K562 (cell line): Measurements from ENCODE around the gene PLSCR5. TPM values are rescaled to one million over a fixed set of nuclear protein-coding genes. Genes with fewer than 3 reads are reported as not detected.

Experiments used
- ATAC-seq: fragments of 200-7000 bp; cut with Tn5 transposase; 3 replicates; pipeline ENCODE4 v1.9.1; 2020; ENCODE audit warnings: moderate library complexity
- BruUV-seq: library from RNA; stranded (reverse); fragments of 400-500 nt; replicated peaks from 2 replicates; lab custom pipeline; 2021; lab: Mats Ljungman, UMichigan
- CTCF ChIA-PET: fragments of 300-600 bp; formaldehyde crosslinking; extraction: SDS; loops from one replicate; lab custom pipeline; 2021; ENCODE audit warnings: low intra/inter-chr PET ratio; lab: Yijun Ruan, JAX
- POLR2A ChIA-PET: fragments of 300-600, 350-650 bp; sonication (Branson Sonifier 250); formaldehyde crosslinking; extraction: SDS; loops from one replicate; lab custom pipeline; 2021; ENCODE audit warnings: antibody characterized with exemption, inconsistent platforms; lab: Yijun Ruan, JAX
- DNase-seq, 4 experiments: peaks; one replicate each; pipeline versions ENCODE4 v3.0.0 to v3.0.0-alpha.2; 2011 to 2018; ENCODE audit warnings: low spot score in 3 of 4, mixed read lengths in 3 of 4; ENCODE audit errors: extremely low read depth in 1 of 4
- FAIRE-seq: peaks from 2 replicates; lab custom pipeline; 2011; peaks lifted over from hg19 to GRCh38; lab: Jason Lieb, UNC
- H2AFZ ChIP-seq: 2 replicates; pipeline ENCODE4 v1.6.0; 2011; ENCODE audit warnings: low read depth, low read length, control low read depth, inconsistent platforms
- H3K27ac ChIP-seq: fragments of 200-600 bp; 3 replicates; pipeline ENCODE4 v1.8.0; 2011; ENCODE audit warnings: low read depth, mild to moderate bottlenecking, control low read depth, inconsistent platforms, low read length, moderate library complexity, mixed read lengths; ENCODE audit errors: extremely low read depth
- H3K27me3 ChIP-seq, 2 experiments: fragments of 300-600 bp in 1 of 2; 2 replicates in 1 of 2; 3 replicates in 1 of 2; pipeline versions ENCODE4 v1.6.0 to v1.8.0; 2011; ENCODE audit warnings: inconsistent platforms in 2 of 2, low read length in 2 of 2, mild to moderate bottlenecking in 1 of 2, mixed read lengths in 1 of 2, moderate library complexity in 1 of 2; ENCODE audit not compliant: control insufficient read depth in 2 of 2, insufficient read depth in 2 of 2
- H3K36me3 ChIP-seq: fragments of 300-600 bp; 3 replicates; pipeline ENCODE4 v1.8.0; 2011; ENCODE audit warnings: mild to moderate bottlenecking, low read length, inconsistent platforms; ENCODE audit not compliant: control insufficient read depth, insufficient read depth
- H3K4me1 ChIP-seq, 2 experiments: fragments of 200-600 bp in 1 of 2; replicated peaks in 1 of 2; 2 replicates in 1 of 2; 3 replicates in 1 of 2; pipeline versions ENCODE4 v1.5.1 to v1.8.0; 2011; ENCODE audit warnings: inconsistent platforms in 2 of 2, low read length in 2 of 2, mild to moderate bottlenecking in 1 of 2, mixed read lengths in 1 of 2, moderate library complexity in 1 of 2; ENCODE audit not compliant: control insufficient read depth in 2 of 2, insufficient read depth in 2 of 2
- H3K4me2 ChIP-seq: 2 replicates; pipeline ENCODE4 v1.6.1; 2011; ENCODE audit warnings: low read length, control low read depth, inconsistent platforms, mixed read lengths; ENCODE audit not compliant: insufficient read depth
- H3K4me3 ChIP-seq: fragments of 200-600 bp; sonication (generic), shearing (Covaris generic); 2 replicates; pipeline ENCODE4 v1.5.1; 2016; ENCODE audit warnings: control low read depth, inconsistent platforms
- H3K79me2 ChIP-seq: fragments of 200-600 bp; 3 replicates; pipeline ENCODE4 v1.8.0; 2011; ENCODE audit warnings: low read length, inconsistent platforms; ENCODE audit not compliant: control insufficient read depth, insufficient read depth
- H3K9ac ChIP-seq, 2 experiments: 2 replicates each; pipeline versions ENCODE4 v1.6.0 to v1.6.1; 2011; ENCODE audit warnings: low read depth in 2 of 2, low read length in 2 of 2, control low read depth in 1 of 2, inconsistent platforms in 1 of 2, mild to moderate bottlenecking in 1 of 2, mixed read lengths in 1 of 2; ENCODE audit not compliant: insufficient read depth in 1 of 2
- H3K9me1 ChIP-seq: one replicate; pipeline ENCODE4 v1.6.0; 2011; ENCODE audit warnings: inconsistent platforms, mild to moderate bottlenecking, low read length, moderate library complexity; ENCODE audit not compliant: control insufficient read depth, insufficient read depth
- H3K9me3 ChIP-seq: replicated peaks from 2 replicates; pipeline ENCODE4 v1.5.1; 2011; ENCODE audit warnings: low read depth, low read length, inconsistent platforms; ENCODE audit not compliant: control insufficient read depth, insufficient read depth
- H4K20me1 ChIP-seq: replicated peaks from 2 replicates; pipeline ENCODE4 v1.6.1; 2011; ENCODE audit warnings: low read length, inconsistent platforms, mixed read lengths; ENCODE audit not compliant: control insufficient read depth, insufficient read depth
- ARID2 ChIP-seq: fragments of 450-650 bp; IDR thresholded peaks from 2 replicates; pipeline ENCODE4 v1.6.1; 2017; ENCODE audit warnings: antibody characterized with exemption, mild to moderate bottlenecking
- BRD4 ChIP-seq: fragments of 200-600 bp; sonication (generic); IDR thresholded peaks from 2 replicates; pipeline ENCODE4 v1.6.1; 2017; ENCODE audit warnings: inconsistent platforms
- FOXP1 ChIP-seq: sonication (generic); formaldehyde crosslinking; IDR thresholded peaks from 2 replicates; pipeline ENCODE4 v1.8.0; 2022; ENCODE audit warnings: mild to moderate bottlenecking, missing genetic modification reagents
- GABPB2 ChIP-seq: fragments of 250-450 bp; sonication (Bioruptor Pico); conservative IDR thresholded peaks from 2 replicates; pipeline ENCODE4 v1.5.1; 2021; ENCODE audit warnings: mild to moderate bottlenecking
- KLF6 ChIP-seq: fragments of 250-450 bp; sonication (Bioruptor Pico); IDR thresholded peaks from 2 replicates; pipeline ENCODE4 v1.4.0; 2020; ENCODE audit warnings: mild to moderate bottlenecking, moderate library complexity, borderline replicate concordance
- POLR2AphosphoS2 ChIP-seq: IDR thresholded peaks from 2 replicates; pipeline ENCODE4 v1.6.1; 2012; ENCODE audit warnings: low read length, improper control_type of control experiment
- POLR2G ChIP-seq: fragments of 200-400 bp; formaldehyde crosslinking; IDR thresholded peaks from 2 replicates; pipeline ENCODE4 v1.6.1; 2017; ENCODE audit warnings: low read depth, mild to moderate bottlenecking, antibody characterized with exemption, low read length, moderate library complexity
- RFX5 ChIP-seq: IDR thresholded peaks from 2 replicates; pipeline ENCODE4 v1.6.1; 2011; ENCODE audit warnings: low read depth, mild to moderate bottlenecking, improper control_type of control experiment, low read length
- YBX1 ChIP-seq: fragments of 450-650 bp; IDR thresholded peaks from 2 replicates; pipeline ENCODE4 v1.7.1; 2016; ENCODE audit warnings: mild to moderate bottlenecking
- ZNF644 ChIP-seq: fragments of 200-800 bp; sonication (Bioruptor generic); IDR thresholded peaks from 2 replicates; pipeline ENCODE4 v1.6.1; 2016; ENCODE audit warnings: low read depth, missing genetic modification characterization, missing compliant biosample characterization
- ZNF830 ChIP-seq: fragments of 250-450 bp; sonication (Bioruptor Pico); IDR thresholded peaks from 2 replicates; pipeline ENCODE4 v1.5.0; 2021; ENCODE audit warnings: mild to moderate bottlenecking
- WGBS: fragments of 100-300 bp; shearing (Covaris generic); methylation state at CpG from one replicate; pipeline ENCODE4 v1.1.6; 2016; ENCODE audit warnings: low coverage, mixed read lengths; ENCODE audit not compliant: insufficient coverage; ENCODE audit errors: missing lambda C conversion rate; 5-methylcytosine and 5-hydroxymethylcytosine counted together
- in situ Hi-C: fragments of 300-500 bp; cut with MboI; formaldehyde crosslinking; loops from 4 replicates; pipeline ENCODE4 v1.15.0; 2018; ENCODE audit warnings: inconsistent platforms, mixed read lengths
- intact Hi-C: fragments of 100-400 bp; cut with micrococcal nuclease; formaldehyde crosslinking; loops from 2 replicates; pipeline ENCODE4 v1.14.2; 2022
- polyA plus RNA-seq, 8 experiments: library from polyadenylated mRNA; depleted of rRNA in 4 of 8; stranded (reverse) in 5 of 8; unstranded in 3 of 8; fragments of >200 nt; fragmentation: Nextera tagmentation in 2 of 8; fragmentation: Illumina TruSeq in 1 of 8; extraction: Ambion mirVana in 2 of 8; extraction: Trizol in 1 of 8; gene quantifications; 2 replicates each; pipeline versions ENCODE4 v1.2.1 to v1.2.3, GENCODE V29; 2011 to 2014; ENCODE audit warnings: inconsistent platforms in 1 of 8, missing spikeins in 1 of 8
- total RNA-seq, 7 experiments: library from RNA; depleted of rRNA in 6 of 7; stranded (reverse); fragments of >200 nt in 6 of 7; fragmentation: Illumina TruSeq in 2 of 7; extraction: Trizol in 2 of 7; gene quantifications; 2 replicates each; pipeline versions ENCODE4 v1.2.1 to v1.2.3, GENCODE V29; 2011 to 2021; ENCODE audit warnings: low replicate concordance in 1 of 7
- TF ChIP-seq, protein P1 (sequence below), 2 experiments: fragments of 200-800 bp in 1 of 2; sonication (Bioruptor generic) in 1 of 2; sonication (generic) in 1 of 2; formaldehyde crosslinking in 1 of 2; IDR thresholded peaks in 1 of 2; conservative IDR thresholded peaks in 1 of 2; 2 replicates each; pipeline versions ENCODE4 v1.5.0 to v1.6.1; 2016 to 2020; ENCODE audit warnings: missing compliant biosample characterization in 1 of 2, missing genetic modification characterization in 1 of 2, missing genetic modification reagents in 1 of 2
- TF ChIP-seq, protein P2 (sequence below): fragments of 250-450 bp; sonication (Bioruptor Pico); IDR thresholded peaks from 2 replicates; pipeline ENCODE4 v1.5.0; 2021; ENCODE audit warnings: mild to moderate bottlenecking, moderate library complexity
- TF ChIP-seq, protein P3 (sequence below), 2 experiments: fragments of 450-650 bp; conservative IDR thresholded peaks; 2 replicates each; pipeline ENCODE4 v1.6.1; 2017; ENCODE audit warnings: mild to moderate bottlenecking in 2 of 2, moderate library complexity in 2 of 2
- TF ChIP-seq, protein P4 (sequence below): fragments of 450-650 bp; IDR thresholded peaks from 2 replicates; pipeline ENCODE4 v1.6.1; 2017; ENCODE audit warnings: mild to moderate bottlenecking, moderate library complexity

PLSCR5 gene
- total and polyA plus RNA-seq, 9 of the 15 experiments (the other 6 are each of a cell fraction or from before 2014, with no cell fraction given) = not detected

DNA sequence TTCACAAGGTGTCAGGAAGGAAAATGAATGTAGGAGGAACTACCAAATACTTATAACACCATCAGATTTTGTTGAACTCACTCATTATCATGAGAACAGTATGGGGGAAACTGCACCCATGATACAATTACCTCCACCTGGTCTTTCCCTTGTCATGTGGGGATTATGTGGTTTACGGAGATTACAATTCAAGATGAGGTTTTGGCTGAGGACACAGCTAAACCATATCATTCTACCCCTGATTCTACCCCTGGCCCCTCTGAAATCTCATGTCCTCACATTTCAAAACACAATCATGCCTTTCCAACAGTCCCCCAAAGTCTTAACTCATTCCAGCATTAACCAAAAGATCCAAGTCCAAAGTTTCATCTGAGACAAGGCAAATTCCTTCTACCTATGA is 43.7 kb downstream of the PLSCR5 start:
- Histone ChIP-seq H3K27ac (no peak overlapping the region), H3K9me3 (no peaks in the 10 kb centered on the region), H2AFZ (no peak overlapping the region), H4K20me1 (no peaks in the 10 kb centered on the region), H3K36me3 (no peaks in the 10 kb centered on the region), H3K27me3 (no peaks in the 10 kb centered on the region), H3K4me1 (no peaks in the 10 kb centered on the region; a peak in 1 of 5 replicates), H3K9me1 (no peaks in the 10 kb centered on the region), H3K9ac (no peak overlapping the region), H3K4me2 (no peak overlapping the region), H3K79me2 (no peaks in the 10 kb centered on the region), H3K4me3 (no peak overlapping the region)
- WGBS = 25% methylated on average over 1 of the region's 1 CpG
- ChIA-PET POLR2A (interaction anchor here (1.9 kb wide), 1 partner anchor 9 kb away, joined by 8 read pairs; no protein-coding TSS in a partner anchor), CTCF (no interaction called here)
- FAIRE-seq (no peak), ATAC-seq (no peak), DNase-seq (no peak)
- no TSS peak for BruUV-seq
- in situ Hi-C loops = no loop called here
- intact Hi-C loops = no loop called here
- TF ChIP-seq ARID2 = no peak
- TF ChIP-seq KLF6 = no peak
- TF ChIP-seq POLR2AphosphoS2 = no peak
- TF ChIP-seq POLR2G = no peak
- TF ChIP-seq, protein P1, sequence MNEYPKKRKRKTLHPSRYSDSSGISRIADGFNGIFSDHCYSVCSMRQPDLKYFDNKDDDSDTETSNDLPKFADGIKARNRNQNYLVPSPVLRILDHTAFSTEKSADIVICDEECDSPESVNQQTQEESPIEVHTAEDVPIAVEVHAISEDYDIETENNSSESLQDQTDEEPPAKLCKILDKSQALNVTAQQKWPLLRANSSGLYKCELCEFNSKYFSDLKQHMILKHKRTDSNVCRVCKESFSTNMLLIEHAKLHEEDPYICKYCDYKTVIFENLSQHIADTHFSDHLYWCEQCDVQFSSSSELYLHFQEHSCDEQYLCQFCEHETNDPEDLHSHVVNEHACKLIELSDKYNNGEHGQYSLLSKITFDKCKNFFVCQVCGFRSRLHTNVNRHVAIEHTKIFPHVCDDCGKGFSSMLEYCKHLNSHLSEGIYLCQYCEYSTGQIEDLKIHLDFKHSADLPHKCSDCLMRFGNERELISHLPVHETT (CRISPR knock-in tag; conservative IDR thresholded peaks at IDR 0.05 in 1 of 2, IDR thresholded peaks at IDR 0.05 in 1 of 2) = no peak
- no peak for TF ChIP-seq ZNF644
- TF ChIP-seq GABPB2 (CRISPR knock-in tag) = no peak
- no peak for TF ChIP-seq YBX1
- TF ChIP-seq ZNF830 = no peak
- TF ChIP-seq, protein P2, sequence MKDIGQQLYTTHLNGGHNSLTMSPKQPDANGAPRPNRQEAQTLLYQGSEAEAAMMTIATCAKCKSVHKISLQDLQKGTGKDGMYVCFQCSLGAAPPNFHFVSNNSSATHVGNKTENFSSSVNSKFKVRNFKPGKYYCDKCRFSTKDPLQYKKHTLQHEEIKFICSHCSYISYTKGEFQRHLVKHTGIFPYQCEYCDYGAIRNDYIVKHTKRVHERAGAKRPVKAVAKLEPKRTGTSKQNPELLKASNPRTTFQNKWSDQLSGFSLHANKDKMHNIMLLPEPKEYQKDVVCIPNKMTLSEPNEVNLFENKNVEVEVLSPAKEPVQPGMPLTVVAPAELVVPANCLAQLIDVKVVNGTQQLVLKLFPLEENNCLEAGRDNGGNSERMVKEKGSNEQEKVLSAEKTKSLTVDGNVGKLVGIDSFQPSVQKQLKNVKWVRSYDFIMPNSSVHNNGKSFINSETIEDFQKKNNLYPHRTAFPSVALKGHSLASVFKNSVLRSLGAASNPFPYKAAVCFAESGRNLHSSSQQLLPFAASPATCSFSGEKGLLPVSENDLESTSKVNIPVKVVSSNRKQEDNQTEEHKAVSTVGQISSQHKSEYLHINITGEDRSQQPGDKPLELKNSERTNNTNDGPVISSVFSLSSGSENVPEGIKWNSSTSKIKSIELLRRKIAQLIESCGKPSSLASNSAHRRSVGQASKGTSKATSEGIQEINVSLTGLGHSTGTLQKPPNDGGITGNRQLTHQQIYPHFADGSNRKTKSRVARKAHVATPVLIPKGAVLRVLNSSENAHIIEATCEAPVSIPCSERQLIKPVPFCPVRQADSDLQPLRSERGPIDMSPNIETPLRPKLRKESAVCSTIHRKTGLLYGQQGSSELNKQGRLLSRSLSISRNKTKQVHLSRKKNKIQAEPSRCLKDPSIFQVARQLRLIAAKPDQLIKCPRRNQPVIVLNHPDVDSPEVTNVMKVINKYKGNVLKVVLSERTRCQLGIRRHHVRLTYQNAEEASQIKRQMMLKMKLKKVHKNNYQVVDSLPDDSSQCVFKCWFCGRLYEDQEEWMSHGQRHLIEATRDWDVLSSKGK (CRISPR knock-in tag) = no peak
- TF ChIP-seq, protein P3, sequence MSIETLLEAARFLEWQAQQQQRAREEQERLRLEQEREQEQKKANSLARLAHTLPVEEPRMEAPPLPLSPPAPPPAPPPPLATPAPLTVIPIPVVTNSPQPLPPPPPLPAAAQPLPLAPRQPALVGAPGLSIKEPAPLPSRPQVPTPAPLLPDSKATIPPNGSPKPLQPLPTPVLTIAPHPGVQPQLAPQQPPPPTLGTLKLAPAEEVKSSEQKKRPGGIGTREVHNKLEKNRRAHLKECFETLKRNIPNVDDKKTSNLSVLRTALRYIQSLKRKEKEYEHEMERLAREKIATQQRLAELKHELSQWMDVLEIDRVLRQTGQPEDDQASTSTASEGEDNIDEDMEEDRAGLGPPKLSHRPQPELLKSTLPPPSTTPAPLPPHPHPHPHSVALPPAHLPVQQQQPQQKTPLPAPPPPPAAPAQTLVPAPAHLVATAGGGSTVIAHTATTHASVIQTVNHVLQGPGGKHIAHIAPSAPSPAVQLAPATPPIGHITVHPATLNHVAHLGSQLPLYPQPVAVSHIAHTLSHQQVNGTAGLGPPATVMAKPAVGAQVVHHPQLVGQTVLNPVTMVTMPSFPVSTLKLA (conservative IDR thresholded peaks at IDR 0.05) = no peak
- no peak for TF ChIP-seq FOXP1
- TF ChIP-seq RFX5 = no peak
- TF ChIP-seq BRD4 = no peak
- TF ChIP-seq, protein P4, sequence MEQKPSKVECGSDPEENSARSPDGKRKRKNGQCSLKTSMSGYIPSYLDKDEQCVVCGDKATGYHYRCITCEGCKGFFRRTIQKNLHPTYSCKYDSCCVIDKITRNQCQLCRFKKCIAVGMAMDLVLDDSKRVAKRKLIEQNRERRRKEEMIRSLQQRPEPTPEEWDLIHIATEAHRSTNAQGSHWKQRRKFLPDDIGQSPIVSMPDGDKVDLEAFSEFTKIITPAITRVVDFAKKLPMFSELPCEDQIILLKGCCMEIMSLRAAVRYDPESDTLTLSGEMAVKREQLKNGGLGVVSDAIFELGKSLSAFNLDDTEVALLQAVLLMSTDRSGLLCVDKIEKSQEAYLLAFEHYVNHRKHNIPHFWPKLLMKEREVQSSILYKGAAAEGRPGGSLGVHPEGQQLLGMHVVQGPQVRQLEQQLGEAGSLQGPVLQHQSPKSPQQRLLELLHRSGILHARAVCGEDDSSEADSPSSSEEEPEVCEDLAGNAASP = no peak
